ENCODE measurements around the gene GUCY1A2.

GUCY1A2 gene

GRCh38 chr11:106632283-106632682 lies 386.0 kb downstream of the GUCY1A2 start:
- Histone ChIP-seq H3K4me2 (no peak overlapping the region), H3K36me3 (no peaks in the 10 kb centered on the region), H4K20me1 (no peaks in the 10 kb centered on the region), H3K4me3 (no peak overlapping the region), H3K9me3 (no peaks in the 10 kb centered on the region), H3K9ac (no peak overlapping the region), H3K4me1 (no peaks in the 10 kb centered on the region), H3K27me3 (no peaks in the 10 kb centered on the region), H3K27ac (no peak overlapping the region)
- TF ChIP-seq Cebpa-rat (IDR thresholded peaks at IDR 0.05): no peak

GRCh38 chr11:106627694-106628093 lies 390.6 kb downstream of the GUCY1A2 start:
- H3K4me3 ChIP-seq: no peak overlapping the region
- no peaks in the 10 kb centered on the region for H4K20me1 ChIP-seq
- H3K36me3 ChIP-seq: no peaks in the 10 kb centered on the region
- no peak overlapping the region for H3K27ac ChIP-seq
- no peak overlapping the region for H3K9ac ChIP-seq
- no peak overlapping the region for H3K4me2 ChIP-seq
- H3K4me1 ChIP-seq: no peaks in the 10 kb centered on the region
- no peaks in the 10 kb centered on the region for H3K27me3 ChIP-seq
- no peak for TF ChIP-seq Cebpa-rat (IDR thresholded peaks at IDR 0.05)
- H3K9me3 ChIP-seq: no peaks in the 10 kb centered on the region

GRCh38 chr11:106625566-106625965 lies 392.7 kb downstream of the GUCY1A2 start:
- no peaks in the 10 kb centered on the region for H3K4me1 ChIP-seq
- no peak for TF ChIP-seq Cebpa-rat (IDR thresholded peaks at IDR 0.05)
- H4K20me1 ChIP-seq: no peaks in the 10 kb centered on the region
- H3K9ac ChIP-seq: no peak overlapping the region
- no peak overlapping the region for H3K27ac ChIP-seq
- H3K9me3 ChIP-seq: no peaks in the 10 kb centered on the region
- H3K36me3 ChIP-seq: no peaks in the 10 kb centered on the region
- no peaks in the 10 kb centered on the region for H3K27me3 ChIP-seq
- H3K4me3 ChIP-seq: no peak overlapping the region
- H3K4me2 ChIP-seq: no peak overlapping the region

- Histone ChIP-seq H3K4me2 (no peak overlapping the region), H3K36me3 (no peaks in the 10 kb centered on the region), H3K27ac (no peak overlapping the region), H3K4me3 (no peak overlapping the region), H4K20me1 (no peaks in the 10 kb centered on the region), H3K9me3 (no peaks in the 10 kb centered on the region), H3K9ac (no peak overlapping the region), H3K4me1 (no peaks in the 10 kb centered on the region), H3K27me3 (no peaks in the 10 kb centered on the region)
- no peak for TF ChIP-seq Cebpa-rat (IDR thresholded peaks at IDR 0.05)
Observed at GRCh38 chr11:106624377-106624776, 393.9 kb downstream of the GUCY1A2 start.
